Activated CD4-positive, alpha-beta T cell treated with anti-CD3 and anti-CD28 coated beads, Interleukin-2, amount 10 ng/mL, durations not matched to agents 7 days and 5 days (primary cell): ENCODE results near the gene CR1. TPM values are rescaled to one million over a fixed set of nuclear protein-coding genes. Genes with fewer than 3 reads are reported as not detected.
A peak's percentile ranks its signal among the peaks of the same experiment; 100 is the strongest.
"Not testable (repeated sequence)": the region's sequence is repeated elsewhere in the genome, so short reads cannot be mapped to it uniquely, and the experiment has no call there.

ENCODE experiments used
- CTCF ChIA-PET: fragments of 350-600 bp; sonication (Branson Sonifier 250); formaldehyde crosslinking; loops from one replicate; lab custom pipeline; 2021; ENCODE audit warnings: antibody characterized with exemption; lab: Charles Lee
- POLR2A ChIA-PET: fragments of 350-600 bp; sonication (Branson Sonifier 250); formaldehyde crosslinking; loops from one replicate; lab custom pipeline; 2021; ENCODE audit warnings: antibody characterized with exemption; lab: Charles Lee
- DNase-seq: peaks from one replicate; pipeline ENCODE4 v3.0.0-alpha.2; 2020
- H3K27ac Mint-ChIP-seq: one replicate; pipeline ENCODE4 v1.8.0; 2021; ENCODE audit warnings: mild to moderate bottlenecking, moderate library complexity, mixed read lengths
- H3K27me3 Mint-ChIP-seq: one replicate; pipeline ENCODE4 v1.8.0; 2021; ENCODE audit warnings: mixed read lengths
- H3K36me3 Mint-ChIP-seq: one replicate; pipeline ENCODE4 v1.8.0; 2021; ENCODE audit warnings: low read depth, mixed read lengths
- H3K4me1 Mint-ChIP-seq: one replicate; pipeline ENCODE4 v1.8.0; 2021; ENCODE audit warnings: mixed read lengths
- H3K4me3 Mint-ChIP-seq: one replicate; pipeline ENCODE4 v1.8.0; 2021; ENCODE audit warnings: mild to moderate bottlenecking, moderate library complexity, mixed read lengths
- H3K9me3 Mint-ChIP-seq: one replicate; pipeline ENCODE4 v1.8.0; 2021; ENCODE audit warnings: mixed read lengths
- total RNA-seq, 2 experiments: library from RNA; stranded (reverse); gene quantifications; one replicate each; pipeline ENCODE4 v1.2.3, GENCODE V29; 2021

The CR1 gene
- total RNA-seq, 2 experiments from 2014 or later: 0.20 to 0.25 TPM

GRCh38 chr1:207658408-207658807 is 162.5 kb downstream of the CR1 start:
- H3K27ac Mint-ChIP-seq: no peak overlapping the region
- peaks cover 10% of the 10 kb centered on the region for H3K27me3 Mint-ChIP-seq
- H3K4me1 Mint-ChIP-seq: no peaks in the 10 kb centered on the region
- no peak for DNase-seq
- no peak overlapping the region for H3K4me3 Mint-ChIP-seq
- ChIA-PET CTCF (interaction anchor here (0.6 kb wide), 1 partner anchor 17 kb away, joined by 7 read pairs; no protein-coding TSS in a partner anchor), POLR2A (no interaction called here)
- H3K9me3 Mint-ChIP-seq: no peaks in the 10 kb centered on the region
- H3K36me3 Mint-ChIP-seq: no peaks in the 10 kb centered on the region

- no peak for DNase-seq
- Mint-ChIP-seq H3K4me1 (no peaks in the 10 kb centered on the region), H3K9me3 (no peaks in the 10 kb centered on the region), H3K27ac (no peak overlapping the region), H3K36me3 (no peaks in the 10 kb centered on the region), H3K4me3 (no peak overlapping the region), H3K27me3 (peaks cover 16% of the 10 kb centered on the region)
- POLR2A ChIA-PET: no interaction called here
- CTCF ChIA-PET: interaction anchor here (0.6 kb wide), 1 partner anchor 17 kb away, joined by 7 read pairs; no protein-coding TSS in a partner anchor
Observed at GRCh38 chr1:207658904-207659485, 163.0 kb downstream of the CR1 start.

GRCh38 chr1:207659545-207660153 is 163.7 kb downstream of the CR1 start:
- H3K9me3 Mint-ChIP-seq: no peaks in the 10 kb centered on the region
- peaks cover 20% of the 10 kb centered on the region for H3K27me3 Mint-ChIP-seq

GRCh38 chr1:207661420-207661819 is 165.5 kb downstream of the CR1 start:
- CTCF ChIA-PET, DNase-seq, H3K36me3 Mint-ChIP-seq, H3K9me3 Mint-ChIP-seq, H3K4me3 Mint-ChIP-seq, POLR2A ChIA-PET, H3K27ac Mint-ChIP-seq, H3K4me1 Mint-ChIP-seq: not testable (repeated sequence)
- H3K27me3 Mint-ChIP-seq: peaks cover 25% of the 10 kb centered on the region

More at GRCh38 chr1:207659545-207660153, 163.7 kb downstream of the CR1 start:
- H3K4me1 Mint-ChIP-seq: no peaks in the 10 kb centered on the region
- H3K4me3 Mint-ChIP-seq: no peak overlapping the region
- H3K36me3 Mint-ChIP-seq: no peaks in the 10 kb centered on the region
- ChIA-PET CTCF (no interaction called here), POLR2A (no interaction called here)
- no peak overlapping the region for H3K27ac Mint-ChIP-seq
- no peak for DNase-seq

GRCh38 chr1:207666342-207666741 is 170.4 kb downstream of the CR1 start:
- DNase-seq: no peak
- H3K36me3 Mint-ChIP-seq: no peaks in the 10 kb centered on the region
- H3K27me3 Mint-ChIP-seq: peaks cover 64% of the 10 kb centered on the region
- ChIA-PET POLR2A (no interaction called here), CTCF (no interaction called here)
- no peak overlapping the region for H3K27ac Mint-ChIP-seq
- H3K4me3 Mint-ChIP-seq: no peak overlapping the region
- H3K9me3 Mint-ChIP-seq: no peaks in the 10 kb centered on the region
- H3K4me1 Mint-ChIP-seq: no peaks in the 10 kb centered on the region

GRCh38 chr1:207669528-207670009 is 173.6 kb downstream of the CR1 start:
- ChIA-PET POLR2A (no interaction called here), CTCF (no interaction called here)
- Mint-ChIP-seq H3K4me1 (no peaks in the 10 kb centered on the region), H3K9me3 (no peaks in the 10 kb centered on the region), H3K27me3 (peaks cover 72% of the 10 kb centered on the region), H3K27ac (no peak overlapping the region), H3K4me3 (no peak overlapping the region), H3K36me3 (no peaks in the 10 kb centered on the region)
- DNase-seq: no peak

- Mint-ChIP-seq H3K36me3 (no peaks in the 10 kb centered on the region), H3K4me1 (no peaks in the 10 kb centered on the region), H3K27ac (no peak overlapping the region), H3K9me3 (no peaks in the 10 kb centered on the region), H3K27me3 (peaks cover 73% of the 10 kb centered on the region), H3K4me3 (no peak overlapping the region)
- no peak for DNase-seq
- POLR2A ChIA-PET: no interaction called here
- CTCF ChIA-PET: no interaction called here
Observed at GRCh38 chr1:207670192-207670591, 174.2 kb downstream of the CR1 start.

- POLR2A ChIA-PET: no interaction called here
- no peaks in the 10 kb centered on the region for H3K36me3 Mint-ChIP-seq
- DNase-seq: no peak
- H3K9me3 Mint-ChIP-seq: no peaks in the 10 kb centered on the region
- H3K27ac Mint-ChIP-seq: no peak overlapping the region
- H3K27me3 Mint-ChIP-seq: peaks cover 75% of the 10 kb centered on the region
- no peak overlapping the region for H3K4me3 Mint-ChIP-seq
- no peaks in the 10 kb centered on the region for H3K4me1 Mint-ChIP-seq
- CTCF ChIA-PET: no interaction called here
Observed at GRCh38 chr1:207670997-207671396, 175.0 kb downstream of the CR1 start.

GRCh38 chr1:207672522-207673130 is 176.7 kb downstream of the CR1 start:
- peaks cover 60% of the 10 kb centered on the region for H3K27me3 Mint-ChIP-seq
- CTCF ChIA-PET: interaction anchor here (1.5 kb wide), 1 partner anchor 325 kb away, joined by 3 read pairs; no protein-coding TSS in a partner anchor
- no peaks in the 10 kb centered on the region for H3K36me3 Mint-ChIP-seq
- POLR2A ChIA-PET: no interaction called here
- H3K4me3 Mint-ChIP-seq: no peak overlapping the region
- no peaks in the 10 kb centered on the region for H3K4me1 Mint-ChIP-seq
- H3K9me3 Mint-ChIP-seq: no peaks in the 10 kb centered on the region
- H3K27ac Mint-ChIP-seq: no peak overlapping the region
- DNase-seq: peak; percentile 18

GRCh38 chr1:207673399-207673798 is 177.4 kb downstream of the CR1 start:
- no peak for DNase-seq
- Mint-ChIP-seq H3K27me3 (peaks cover 58% of the 10 kb centered on the region), H3K27ac (no peak overlapping the region), H3K36me3 (no peaks in the 10 kb centered on the region), H3K4me3 (no peak overlapping the region), H3K4me1 (no peaks in the 10 kb centered on the region), H3K9me3 (no peaks in the 10 kb centered on the region)
- ChIA-PET POLR2A (no interaction called here), CTCF (no interaction called here)

- ChIA-PET CTCF (interaction anchor here (0.6 kb wide), 1 partner anchor 17 kb away, joined by 7 read pairs; no protein-coding TSS in a partner anchor), POLR2A (no interaction called here)
- Mint-ChIP-seq H3K9me3 (no peaks in the 10 kb centered on the region), H3K27ac (no peak overlapping the region), H3K4me3 (no peak overlapping the region), H3K27me3 (peaks cover 34% of the 10 kb centered on the region), H3K4me1 (no peaks in the 10 kb centered on the region), H3K36me3 (no peaks in the 10 kb centered on the region)
- no peak for DNase-seq
Observed at GRCh38 chr1:207676153-207676552, 180.2 kb downstream of the CR1 start.

- peaks cover 13% of the 10 kb centered on the region for H3K27me3 Mint-ChIP-seq
- POLR2A ChIA-PET, H3K36me3 Mint-ChIP-seq, H3K9me3 Mint-ChIP-seq, CTCF ChIA-PET, H3K27ac Mint-ChIP-seq, H3K4me3 Mint-ChIP-seq, H3K4me1 Mint-ChIP-seq, DNase-seq: not testable (repeated sequence)
Observed at GRCh38 chr1:207680590-207681388, 184.8 kb downstream of the CR1 start.
